H1 (cell line): ENCODE measurements around the gene NETO2. TPM values are rescaled to one million over a fixed set of nuclear protein-coding genes. Genes with fewer than 3 reads are reported as not detected.

Experiments
- CBX8 ChIP-seq: fragments of 300-800, 300-1000 bp; sonication (generic); IDR thresholded peaks from 2 replicates; pipeline ENCODE4 v1.7.1; 2016; ENCODE audit warnings: low read depth, low read length, borderline replicate concordance
- RNF2 ChIP-seq: fragments of 200-900, 300-1000 bp; sonication (generic); IDR thresholded peaks from 2 replicates; pipeline ENCODE4 v1.7.1; 2016; ENCODE audit warnings: borderline replicate concordance, low read depth, mild to moderate bottlenecking, antibody characterized with exemption, low read length; ENCODE audit not compliant: poor library complexity, severe bottlenecking; ENCODE audit errors: missing control alignments
- polyA plus RNA-seq, 7 experiments: library from polyadenylated mRNA; depleted of rRNA in 3 of 7; stranded (reverse) in 5 of 7; unstranded in 2 of 7; fragments of >200 nt in 5 of 7; fragments of 200-250 nt in 2 of 7; gene quantifications; 1 replicate in 5 of 7; 2 replicates in 1 of 7; 4 replicates in 1 of 7; pipeline versions ENCODE4 v1.2.1 to v1.2.3, GENCODE V29; 2011 to 2013; ENCODE audit warnings: missing spikeins in 2 of 7, mixed read lengths in 2 of 7
- total RNA-seq: library from RNA; stranded (reverse); fragmentation: NEBNext Ultra II Directional; extraction: Animal tissue kit (Norgen Biotek cat#: 25700); gene quantifications from 2 replicates; pipeline ENCODE4 v1.2.1, GENCODE V29; 2021

NETO2 gene
- total and polyA plus RNA-seq, 2 of the 8 experiments (the other 6 are each of a cell fraction or from before 2014, with no cell fraction given), result 9.4 to 12.5 TPM

DNA sequence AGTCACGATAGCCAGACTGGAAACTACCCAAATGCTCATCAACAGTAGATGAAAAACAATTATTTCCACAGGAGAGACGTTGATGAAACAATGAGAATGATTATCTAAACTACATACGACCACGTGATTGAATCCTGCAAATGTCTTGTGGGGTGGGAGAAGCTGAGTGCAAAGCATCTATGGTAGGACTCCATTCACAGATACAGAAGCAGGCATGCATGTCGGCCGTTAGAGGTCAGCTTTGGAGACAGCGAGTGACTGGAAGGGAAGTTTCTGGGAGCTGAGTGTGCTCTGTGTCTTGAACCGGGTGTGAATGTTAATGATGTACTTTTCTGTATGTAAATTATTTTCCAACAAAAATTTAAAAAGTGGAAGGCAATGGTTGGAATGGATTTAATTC, 98.7 kb downstream of the NETO2 start (continued):
- TF ChIP-seq RNF2 (no peak), CBX8 (no peak)
